Vagina (tissue), 2 donors: Measurements from ENCODE around the gene ENTPD1.

Experiments used
- POLR2A ChIP-seq, 2 donors: fragments of 450-650 bp; IDR thresholded peaks; one replicate each; pipeline ENCODE4 v1.6.1; 2017; ENCODE audit warnings: antibody characterized with exemption in 2 of 2, mild to moderate bottlenecking in 2 of 2, moderate library complexity in 2 of 2
- TF ChIP-seq, protein P1 (sequence below), 3 experiments: fragments of 450-650 bp in 2 of 3; fragments of 200-600 bp in 1 of 3; sonication (generic) in 1 of 3; IDR thresholded peaks; one replicate each; pipeline ENCODE4 v1.5.1; 2017 to 2019; ENCODE audit warnings: antibody characterized with exemption in 3 of 3, mild to moderate bottlenecking in 2 of 3, moderate library complexity in 2 of 3

DNA sequence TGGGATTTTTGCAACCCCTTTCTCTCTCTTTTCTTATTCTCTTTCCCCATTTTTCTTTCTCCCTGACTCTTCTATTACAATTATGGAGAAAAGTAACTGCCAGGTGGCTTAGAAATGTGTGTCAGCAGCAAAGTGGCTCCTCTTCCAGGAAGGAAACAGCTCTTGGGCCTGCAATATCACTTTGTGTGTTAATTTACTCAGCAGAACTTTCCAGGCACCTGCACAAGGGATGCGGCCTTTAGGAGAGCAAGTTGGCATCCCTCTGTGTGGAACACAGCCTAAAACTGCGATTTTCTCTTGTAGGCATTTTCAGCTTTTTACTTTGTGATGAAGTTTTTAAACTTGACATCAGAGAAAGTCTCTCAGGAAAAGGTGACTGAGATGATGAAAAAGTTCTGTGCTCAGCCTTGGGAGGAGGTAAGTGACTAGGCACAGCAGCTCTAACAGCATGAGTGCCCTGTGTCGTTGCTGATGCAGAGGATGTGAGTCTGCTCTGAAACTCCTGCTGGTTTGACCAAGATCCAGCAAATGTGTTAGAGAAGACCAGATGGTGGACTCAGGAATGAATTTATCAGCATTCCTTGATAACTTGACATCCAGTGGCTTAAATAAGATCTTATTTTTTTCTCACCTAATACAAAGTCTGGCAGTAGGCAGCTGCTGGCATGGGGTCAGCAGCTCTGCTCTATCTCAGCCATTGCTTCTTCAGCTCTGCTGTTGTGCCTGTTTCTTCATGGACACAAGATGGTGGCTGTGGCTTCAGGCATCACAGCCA is 104.4 kb downstream of the ENTPD1 start:
- TF ChIP-seq, protein P1, sequence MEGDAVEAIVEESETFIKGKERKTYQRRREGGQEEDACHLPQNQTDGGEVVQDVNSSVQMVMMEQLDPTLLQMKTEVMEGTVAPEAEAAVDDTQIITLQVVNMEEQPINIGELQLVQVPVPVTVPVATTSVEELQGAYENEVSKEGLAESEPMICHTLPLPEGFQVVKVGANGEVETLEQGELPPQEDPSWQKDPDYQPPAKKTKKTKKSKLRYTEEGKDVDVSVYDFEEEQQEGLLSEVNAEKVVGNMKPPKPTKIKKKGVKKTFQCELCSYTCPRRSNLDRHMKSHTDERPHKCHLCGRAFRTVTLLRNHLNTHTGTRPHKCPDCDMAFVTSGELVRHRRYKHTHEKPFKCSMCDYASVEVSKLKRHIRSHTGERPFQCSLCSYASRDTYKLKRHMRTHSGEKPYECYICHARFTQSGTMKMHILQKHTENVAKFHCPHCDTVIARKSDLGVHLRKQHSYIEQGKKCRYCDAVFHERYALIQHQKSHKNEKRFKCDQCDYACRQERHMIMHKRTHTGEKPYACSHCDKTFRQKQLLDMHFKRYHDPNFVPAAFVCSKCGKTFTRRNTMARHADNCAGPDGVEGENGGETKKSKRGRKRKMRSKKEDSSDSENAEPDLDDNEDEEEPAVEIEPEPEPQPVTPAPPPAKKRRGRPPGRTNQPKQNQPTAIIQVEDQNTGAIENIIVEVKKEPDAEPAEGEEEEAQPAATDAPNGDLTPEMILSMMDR (IDR thresholded peaks at IDR 0.05) = no peak
- no peak for TF ChIP-seq POLR2A (IDR thresholded peaks at IDR 0.05)
